ENCODE results near the gene SULT1C4.

Gene SULT1C4

DNA sequence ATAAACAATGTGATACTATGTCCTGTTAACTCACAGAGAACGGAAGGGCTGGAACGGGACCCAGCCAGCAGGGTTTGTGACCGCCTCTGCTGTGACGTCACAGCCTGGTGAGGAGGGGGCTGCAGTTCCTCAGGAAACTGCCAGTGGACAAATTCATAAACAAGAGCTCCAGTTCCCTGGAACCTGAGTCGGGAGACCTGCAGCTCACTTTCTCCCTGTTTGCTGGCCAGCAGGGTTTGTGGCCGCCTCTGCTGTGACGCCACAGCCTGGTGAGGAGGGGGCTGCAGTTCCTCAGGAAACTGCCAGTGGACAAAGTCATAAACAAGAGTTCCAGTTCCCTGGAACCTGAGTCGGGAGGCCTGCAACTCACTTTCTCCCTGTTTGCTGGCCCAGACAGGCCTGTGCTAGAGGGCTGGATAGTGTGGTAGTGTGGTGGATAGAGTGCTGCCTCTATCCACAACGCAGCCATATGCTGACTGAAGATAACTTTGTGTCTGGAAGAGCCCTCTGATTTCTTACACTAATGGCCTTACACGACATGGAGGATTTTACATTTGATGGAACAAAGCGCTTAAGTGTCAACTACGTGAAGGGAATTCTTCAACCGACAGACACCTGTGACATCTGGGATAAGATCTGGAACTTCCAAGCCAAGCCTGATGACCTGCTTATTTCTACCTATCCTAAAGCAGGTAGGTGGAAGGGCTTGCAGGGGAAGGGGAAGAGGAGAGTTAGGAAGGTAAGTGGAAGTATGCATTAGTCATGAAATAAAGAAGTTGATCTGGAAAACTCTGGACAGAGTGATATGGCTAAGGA is at the start of gene SULT1C4:
Gene SULT1C4 (plus strand): TSS at position 140 of the 816 bp plus-strand sequence. CDS start 384 bp downstream, at position 524.
- FAIRE-seq, result no peak

DNA sequence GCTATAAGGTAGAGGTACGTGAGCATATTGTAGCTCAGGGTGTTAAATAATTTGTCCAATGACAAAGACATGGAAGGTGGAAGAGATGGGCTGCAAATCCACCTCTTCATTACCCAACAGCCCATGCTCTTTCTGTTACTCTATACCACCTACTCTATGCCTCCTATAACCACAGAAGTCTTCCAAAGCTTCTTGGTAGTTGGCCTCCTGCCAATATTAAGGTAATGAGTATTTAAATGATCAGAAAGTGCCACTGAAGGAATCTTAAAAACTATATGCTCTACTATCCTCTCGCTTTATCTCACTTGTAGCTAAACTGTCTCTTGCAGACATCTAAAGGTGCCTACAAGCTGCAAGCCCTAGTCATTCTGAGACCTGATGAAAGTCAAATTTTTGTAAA is 48.0 kb upstream of the SULT1C4 start:
- no peak for FAIRE-seq

DNA sequence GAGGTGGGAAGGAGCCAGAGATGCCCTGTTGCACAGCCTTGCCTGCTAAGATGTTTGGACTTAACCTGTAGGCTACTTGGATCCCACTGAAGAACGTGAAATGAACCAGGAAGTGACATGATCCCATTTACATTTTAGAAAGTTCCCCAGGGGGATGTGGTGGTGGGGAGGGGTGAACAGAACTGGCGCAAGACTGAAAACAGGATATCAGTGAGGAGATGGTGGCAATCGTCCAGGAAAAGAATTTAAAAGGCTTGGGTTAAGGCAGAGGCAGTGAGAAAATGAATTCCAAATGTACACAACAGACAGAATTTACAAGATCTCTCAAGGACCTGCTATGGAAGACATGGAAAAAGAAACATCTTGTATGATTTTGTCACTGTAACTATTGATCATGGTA is 46.8 kb upstream of the SULT1C4 start:
- no peak for FAIRE-seq

DNA sequence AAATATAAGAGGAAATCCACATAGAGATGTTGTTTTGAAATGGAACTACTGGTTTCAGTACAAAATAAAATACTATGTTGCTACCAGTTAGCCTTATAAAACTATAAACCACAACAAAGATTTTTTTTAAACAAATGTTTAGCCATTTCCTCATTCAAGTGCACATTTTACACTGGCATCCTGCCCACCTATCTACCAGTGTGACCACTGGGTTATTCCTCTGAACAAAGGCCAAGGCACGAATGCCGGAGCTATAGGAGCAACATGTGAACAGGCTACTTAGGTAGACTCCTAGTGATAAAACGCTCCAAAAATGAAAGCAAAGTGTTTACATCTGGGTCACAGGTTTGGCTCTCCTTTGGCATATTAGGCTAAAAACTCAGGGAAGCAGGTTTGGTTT is 31.8 kb upstream of the SULT1C4 start:
- no peak for FAIRE-seq

DNA sequence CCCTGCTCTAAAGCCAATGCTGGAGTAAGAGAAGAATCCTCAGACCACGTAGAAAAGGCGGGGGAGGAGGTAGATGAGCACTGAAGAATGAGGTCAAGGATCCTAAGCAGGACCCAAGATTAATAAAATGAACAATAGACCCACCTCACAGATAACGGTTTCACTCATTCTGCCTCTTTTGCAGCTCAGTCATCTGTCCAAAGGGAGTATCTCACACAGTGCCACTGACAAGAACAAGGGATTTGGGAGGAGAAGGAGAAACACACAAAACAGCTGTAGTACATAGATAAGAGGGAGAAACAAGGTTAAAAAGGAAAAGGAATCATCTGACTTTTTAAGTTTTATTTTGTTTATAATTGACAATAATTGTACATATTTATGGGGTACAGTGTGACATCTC is 30.9 kb upstream of the SULT1C4 start:
- FAIRE-seq, result no peak

DNA sequence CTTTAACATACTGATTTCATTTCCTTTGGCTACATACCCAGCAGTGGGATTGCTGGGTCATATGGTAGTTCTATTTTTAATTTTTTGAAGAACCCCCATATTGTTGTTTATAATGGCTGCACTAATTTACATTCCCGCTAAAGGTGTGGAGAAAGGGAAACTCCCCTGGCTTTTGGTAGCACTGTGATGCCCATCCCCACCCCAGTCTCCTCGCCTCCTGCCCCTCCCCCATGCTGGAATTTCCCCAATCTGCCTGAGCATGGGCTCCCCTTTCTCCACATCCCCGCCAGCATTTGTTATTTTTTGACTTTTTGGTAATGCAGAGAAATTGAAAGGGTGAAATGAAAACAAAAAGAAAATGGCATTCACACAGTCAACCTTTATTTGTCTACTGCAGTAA is 30.0 kb upstream of the SULT1C4 start:
- FAIRE-seq, result no peak

DNA sequence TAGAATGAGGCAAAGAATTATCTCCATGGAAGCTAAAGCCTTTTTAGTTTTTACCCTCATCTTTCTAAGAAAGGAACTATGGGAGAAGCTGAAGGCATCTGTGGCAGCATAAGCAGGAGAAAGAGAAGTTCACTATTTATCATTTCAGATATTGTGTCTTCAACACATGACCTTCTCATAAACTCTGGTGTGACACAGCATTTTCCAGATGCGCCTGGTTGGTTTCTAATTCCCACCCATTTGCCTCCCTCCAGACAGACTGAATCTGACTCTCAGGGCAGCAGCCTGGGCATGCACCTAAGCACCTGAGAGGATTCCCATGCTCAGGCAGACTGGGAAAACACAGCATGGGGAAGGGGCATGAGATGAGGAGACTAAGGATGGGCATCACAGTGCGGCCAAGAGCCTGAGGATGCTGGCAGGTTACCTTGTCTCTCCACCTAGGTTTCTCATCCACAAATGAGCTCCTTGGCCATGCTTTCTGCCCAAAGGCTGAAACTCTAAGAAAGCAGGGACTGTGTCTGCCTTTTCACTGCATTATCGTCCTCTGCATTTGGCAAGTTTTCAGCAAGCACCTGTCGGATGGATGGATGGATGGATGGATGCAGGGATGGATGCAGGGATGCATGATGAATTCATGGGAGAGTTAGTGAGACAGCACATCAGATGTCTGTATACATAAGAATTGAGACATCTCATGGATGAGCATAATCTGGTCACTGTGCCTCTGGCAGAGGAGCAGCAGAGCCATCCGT is 28.8 kb upstream of the SULT1C4 start:
- FAIRE-seq, result no peak

DNA sequence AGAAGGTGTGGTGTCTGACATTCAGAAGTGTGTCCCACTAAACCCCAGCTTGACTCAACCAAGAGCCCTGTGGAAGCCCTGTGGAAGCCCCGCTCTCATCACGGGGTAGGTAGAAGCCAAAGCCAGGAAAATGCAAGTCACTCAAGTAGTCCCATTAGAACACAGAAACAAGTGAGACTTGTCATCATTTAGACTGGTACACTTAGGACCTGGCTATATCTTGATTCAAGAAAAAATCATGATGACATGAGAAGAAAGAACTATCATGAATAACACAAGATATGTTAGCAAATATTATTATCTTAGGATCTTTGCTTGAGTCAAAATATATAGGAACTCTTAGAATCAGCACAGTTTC is 28.2 kb upstream of the SULT1C4 start:
- no peak for FAIRE-seq

DNA sequence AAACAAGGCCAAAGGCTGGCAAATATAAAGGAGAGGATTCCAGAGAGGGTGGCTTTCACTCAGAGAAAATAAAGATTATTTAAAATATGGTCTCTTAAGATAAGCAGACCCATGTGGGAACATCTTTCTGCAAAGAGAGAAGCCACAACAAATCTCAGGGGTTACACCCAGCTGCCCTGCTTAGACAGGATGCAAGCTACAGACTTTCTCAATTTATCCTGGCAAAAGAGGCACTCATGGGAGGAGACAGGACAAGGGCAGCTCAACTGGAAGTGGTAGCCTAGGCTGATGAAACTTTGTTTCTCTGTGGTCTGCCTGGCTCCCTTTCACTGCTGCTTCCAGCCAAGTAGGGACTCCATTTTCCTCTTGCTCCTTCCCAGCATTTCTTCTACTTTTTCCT is 25.9 kb upstream of the SULT1C4 start:
- no peak for FAIRE-seq

DNA sequence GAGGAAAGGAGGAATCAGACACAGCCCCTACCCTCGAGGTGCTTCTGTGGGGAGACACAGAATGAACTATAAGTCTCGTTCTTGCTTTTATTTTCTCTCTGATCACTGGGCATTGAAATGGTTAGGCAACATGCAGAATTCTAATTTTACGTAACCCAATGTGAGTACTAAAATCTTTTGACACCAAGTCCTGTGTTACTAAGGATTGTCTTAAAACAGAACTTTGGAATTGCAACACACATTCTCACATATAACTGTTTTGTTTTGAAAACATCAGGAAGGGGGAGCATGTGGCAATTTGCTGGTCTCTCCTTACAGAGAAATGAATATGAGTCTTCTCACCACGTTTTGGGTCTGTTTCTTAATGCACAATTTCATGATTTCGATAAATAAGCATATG is 23.6 kb upstream of the SULT1C4 start:
- FAIRE-seq, result no peak

DNA sequence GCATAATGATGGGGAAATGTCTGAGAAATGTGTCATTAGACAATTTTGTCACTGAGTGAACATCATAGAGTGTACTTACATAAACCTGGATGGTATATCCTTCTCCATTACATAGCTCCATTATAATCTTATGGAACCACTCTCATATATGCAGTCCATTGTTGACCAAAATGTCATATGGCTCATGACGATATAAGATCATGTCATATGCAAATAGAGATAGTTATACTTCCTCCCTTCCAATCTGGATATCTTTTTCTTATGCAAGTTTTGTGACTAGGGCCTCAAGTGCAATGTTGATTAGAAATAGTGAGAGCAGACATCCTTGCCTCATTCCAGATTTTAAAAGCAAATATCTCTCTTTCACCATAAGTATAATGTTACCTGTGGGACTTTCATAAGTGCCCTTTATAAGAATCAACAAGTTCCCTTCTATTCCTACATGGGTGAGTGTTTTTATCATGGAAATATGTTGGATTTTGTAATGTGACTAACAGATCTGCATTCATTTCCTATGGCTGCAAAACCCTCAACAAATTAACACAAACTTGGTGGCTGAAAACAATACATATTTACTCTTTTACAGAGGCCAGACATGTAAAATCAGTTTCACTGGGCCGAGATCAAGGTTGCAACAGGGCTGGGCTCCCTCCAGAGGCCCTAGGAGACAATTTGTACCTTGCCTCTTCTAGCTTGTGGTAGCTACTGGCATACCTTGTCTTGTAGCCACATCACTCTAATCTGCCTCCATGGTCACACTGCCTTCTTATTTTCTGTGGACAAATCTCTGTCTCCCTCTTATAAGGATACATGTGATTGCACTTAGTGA is 21.6 kb upstream of the SULT1C4 start:
- no peak for FAIRE-seq

DNA sequence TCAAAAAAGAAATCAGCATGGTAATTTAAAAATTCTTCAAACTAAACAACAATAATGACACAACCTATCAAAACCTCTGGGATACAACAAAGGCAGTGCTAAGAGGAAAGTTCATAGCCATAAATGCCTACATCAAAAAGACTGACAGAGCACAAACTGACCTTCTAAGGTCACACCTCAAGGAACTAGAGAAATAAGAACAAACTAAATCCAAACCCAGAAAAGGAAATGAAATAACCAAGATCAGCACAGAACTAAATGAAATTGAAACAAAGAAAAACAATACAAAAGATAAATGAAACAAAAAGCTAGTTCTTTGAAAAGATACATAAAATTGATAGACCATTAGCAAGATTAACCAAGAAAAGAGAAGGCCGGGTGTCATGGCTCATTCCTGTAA is 18.4 kb upstream of the SULT1C4 start:
- FAIRE-seq, result peak; percentile 57

DNA sequence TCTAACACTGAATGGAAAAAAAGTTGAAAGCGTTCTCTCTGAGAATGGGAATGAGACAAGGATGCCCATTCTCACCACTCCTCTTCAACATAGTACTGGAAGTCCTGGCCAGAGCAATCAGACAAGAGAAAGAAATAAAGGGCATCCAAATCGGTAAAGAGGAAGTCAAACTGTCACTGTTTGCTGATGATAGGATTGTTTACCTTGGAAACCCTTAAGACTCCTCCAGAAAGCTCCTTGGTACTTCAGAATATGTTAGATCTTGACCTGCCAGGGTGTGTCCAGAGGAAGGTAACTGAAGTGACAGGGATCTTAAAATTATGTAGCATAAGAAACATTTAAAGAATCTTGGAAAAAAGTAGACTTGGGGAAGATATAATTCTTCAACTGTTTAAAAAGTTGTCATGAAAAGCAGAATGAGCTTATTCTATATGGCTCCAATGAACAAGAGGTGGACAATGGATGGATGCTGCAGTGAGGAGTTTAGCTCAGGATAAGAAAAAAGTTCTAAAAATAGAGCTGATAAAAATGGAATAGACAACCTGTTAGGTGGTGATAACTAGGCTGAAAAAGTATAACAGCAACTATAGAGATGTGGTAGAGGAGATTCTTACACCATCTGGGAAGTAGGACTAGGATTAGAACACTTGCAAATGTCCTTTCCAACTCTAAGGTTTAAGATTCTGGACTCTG is 16.8 kb upstream of the SULT1C4 start:
- no peak for FAIRE-seq

DNA sequence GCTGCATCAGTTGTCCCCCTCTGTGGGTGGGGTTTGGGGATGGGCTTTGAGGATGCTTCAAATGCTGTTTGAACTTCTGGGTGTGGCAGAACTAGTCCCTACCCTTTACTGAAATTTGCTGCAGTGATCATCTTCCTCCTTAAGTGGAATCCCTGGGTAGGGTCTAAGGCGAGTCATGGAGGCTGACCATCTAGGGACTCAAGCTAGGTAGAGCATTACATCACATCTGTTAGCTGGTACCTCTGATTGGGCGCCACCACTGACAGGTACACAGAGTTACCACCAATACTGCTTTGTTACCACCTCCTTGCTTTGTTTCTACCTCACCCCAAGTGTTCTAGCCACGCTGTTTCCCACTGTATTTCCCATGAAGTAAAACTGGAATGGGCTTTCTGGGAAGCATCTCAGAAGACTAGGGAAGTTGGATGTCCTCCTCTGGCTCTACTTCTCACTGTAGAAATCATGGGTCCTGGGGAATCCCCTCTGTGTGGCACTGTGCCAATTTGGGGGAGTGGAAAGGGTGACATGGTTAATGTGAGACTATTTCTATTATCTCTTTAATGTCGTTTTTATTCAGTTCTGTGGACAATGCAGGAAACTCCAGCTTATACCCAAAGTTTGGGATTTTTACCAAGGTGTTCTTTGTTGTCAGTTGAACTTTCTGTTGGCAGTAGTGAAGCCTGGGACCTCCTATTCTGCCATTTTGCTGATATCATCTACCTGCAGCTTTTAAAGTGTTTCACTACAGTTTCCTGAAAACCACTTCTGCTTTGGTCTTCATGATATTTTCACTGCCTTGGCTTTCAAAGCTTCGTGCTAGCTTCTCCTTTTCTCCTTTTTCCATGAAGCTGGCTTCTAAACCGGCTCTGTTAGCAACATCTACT is 14.5 kb upstream of the SULT1C4 start:
- no peak for FAIRE-seq

DNA sequence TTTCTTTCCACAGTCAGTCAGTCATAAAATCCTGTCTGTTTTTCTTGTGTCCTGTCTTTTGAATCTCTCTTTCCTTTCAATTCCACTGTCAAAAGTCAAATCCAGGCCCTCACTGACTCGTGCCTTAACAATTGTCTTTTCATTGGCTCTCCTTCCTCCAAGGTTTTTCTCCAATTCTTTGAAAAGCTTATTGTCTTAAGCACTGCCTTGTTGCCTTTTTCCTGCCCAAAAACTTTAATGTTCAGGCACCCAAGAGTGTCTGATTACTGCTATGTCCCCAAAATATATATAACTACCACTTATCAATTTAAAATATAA is 13.9 kb upstream of the SULT1C4 start:
- no peak for FAIRE-seq

DNA sequence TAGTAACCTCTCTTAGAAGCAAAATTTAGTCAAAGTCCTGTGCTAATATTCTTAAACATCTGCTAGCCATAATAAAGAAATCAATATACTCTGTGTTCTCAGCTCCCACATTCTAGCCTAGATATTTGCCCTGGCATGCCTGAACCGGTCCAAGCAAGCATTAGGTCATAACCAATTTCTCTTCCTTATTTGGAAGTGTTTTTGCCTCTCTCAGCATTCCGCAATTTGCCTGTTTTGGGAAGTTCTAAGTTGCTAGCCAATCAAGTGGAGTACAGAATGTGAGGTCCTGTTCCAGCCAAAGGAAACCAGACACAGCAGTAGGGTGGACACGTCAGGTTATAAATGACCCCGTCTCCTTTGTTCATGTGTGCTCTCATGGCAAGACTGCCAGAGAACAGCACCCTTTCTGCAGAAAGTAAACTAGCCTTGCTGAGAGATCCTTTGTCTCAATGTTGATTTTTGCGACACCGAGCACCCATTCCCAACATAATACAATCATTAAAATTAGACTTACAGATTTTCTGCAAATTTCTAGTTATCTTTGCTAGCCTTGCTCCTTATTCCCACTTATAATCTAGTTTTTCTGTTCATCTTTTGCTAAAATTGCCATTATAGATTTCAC is 13.0 kb upstream of the SULT1C4 start:
- no peak for FAIRE-seq

DNA sequence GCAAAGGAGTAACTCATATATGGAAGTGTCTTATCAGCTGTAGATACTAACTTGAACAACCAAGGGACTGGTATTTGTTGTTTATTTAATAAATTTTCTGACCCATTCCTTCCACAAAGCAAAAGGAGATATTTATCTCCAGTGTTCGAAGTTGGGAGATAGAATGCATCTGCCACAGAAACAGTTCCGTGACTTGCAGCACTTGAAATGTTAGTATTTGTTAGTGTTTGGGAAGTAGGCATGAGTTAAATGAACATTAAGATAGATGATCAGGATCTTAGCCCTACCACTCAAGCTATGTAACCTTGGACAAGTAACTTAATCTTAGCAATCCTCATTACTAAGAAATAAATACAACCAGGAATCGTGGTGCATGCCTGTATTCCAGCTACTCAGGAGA is 12.1 kb upstream of the SULT1C4 start:
- no peak for FAIRE-seq

DNA sequence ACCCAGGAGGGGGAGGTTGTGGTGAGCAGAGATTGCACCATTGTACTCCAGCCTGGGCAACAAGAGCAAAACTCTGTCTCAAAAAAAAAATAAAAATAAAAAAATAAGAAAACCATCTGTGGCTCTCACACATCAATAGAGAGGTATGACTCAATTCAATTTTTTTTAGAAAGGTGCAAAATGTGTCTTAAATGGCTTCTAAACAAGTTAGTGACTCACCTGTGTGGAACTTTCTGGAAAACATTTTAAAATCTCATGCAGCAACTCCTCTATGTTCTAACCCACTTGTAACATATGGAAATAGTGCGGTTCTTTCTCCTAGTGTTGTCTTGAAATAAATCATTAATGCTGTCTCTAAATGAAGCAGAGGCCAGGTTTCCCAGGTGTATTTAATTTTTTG is 10.7 kb upstream of the SULT1C4 start:
- FAIRE-seq, result no peak

DNA sequence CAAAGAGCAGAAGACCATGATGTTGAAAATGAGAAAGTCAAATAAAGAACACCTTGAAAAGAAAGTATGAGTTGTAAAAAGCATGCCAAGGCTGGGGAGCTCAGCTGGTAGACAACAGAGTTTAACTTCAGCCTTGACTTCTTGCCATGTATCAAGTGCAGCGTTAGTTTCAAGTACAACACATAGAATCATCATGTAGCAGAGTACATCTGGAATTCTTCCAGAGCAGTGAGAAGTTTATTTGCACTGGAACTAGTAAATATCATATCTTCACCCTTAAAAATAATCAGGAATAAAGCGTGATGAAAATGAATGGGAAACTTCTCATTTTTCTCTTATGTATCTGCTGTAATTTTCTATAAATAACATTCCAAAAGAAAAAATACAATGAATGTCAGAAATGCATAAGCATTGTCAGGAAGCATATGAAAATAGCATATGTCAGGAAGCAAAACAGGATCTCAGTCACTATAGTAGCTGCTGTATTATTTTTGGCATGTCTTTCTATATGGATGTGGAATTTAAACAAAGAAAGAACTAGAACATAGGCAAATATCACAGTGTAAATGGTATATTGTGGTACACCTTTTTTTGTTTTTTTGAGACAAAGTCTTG is 10.1 kb upstream of the SULT1C4 start:
- FAIRE-seq, result no peak

DNA sequence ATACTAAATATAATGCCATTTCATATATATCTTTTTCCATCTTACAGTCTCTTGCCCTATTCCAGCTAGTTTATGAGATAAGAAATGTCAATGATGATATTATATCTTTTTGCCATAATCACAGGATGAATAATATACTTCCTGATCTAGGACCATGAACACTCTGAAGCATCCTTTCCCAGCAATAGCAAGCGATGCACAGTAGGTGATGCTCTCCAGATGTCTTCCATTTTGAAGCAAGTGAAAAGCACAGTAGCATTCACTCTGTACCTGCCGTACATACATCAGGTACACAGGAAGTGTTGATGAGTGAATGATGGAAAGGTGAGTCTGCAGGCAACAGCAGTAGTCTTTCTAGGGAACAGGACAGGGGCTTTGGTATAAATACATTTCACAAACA is 8.6 kb upstream of the SULT1C4 start:
- FAIRE-seq, result no peak

DNA sequence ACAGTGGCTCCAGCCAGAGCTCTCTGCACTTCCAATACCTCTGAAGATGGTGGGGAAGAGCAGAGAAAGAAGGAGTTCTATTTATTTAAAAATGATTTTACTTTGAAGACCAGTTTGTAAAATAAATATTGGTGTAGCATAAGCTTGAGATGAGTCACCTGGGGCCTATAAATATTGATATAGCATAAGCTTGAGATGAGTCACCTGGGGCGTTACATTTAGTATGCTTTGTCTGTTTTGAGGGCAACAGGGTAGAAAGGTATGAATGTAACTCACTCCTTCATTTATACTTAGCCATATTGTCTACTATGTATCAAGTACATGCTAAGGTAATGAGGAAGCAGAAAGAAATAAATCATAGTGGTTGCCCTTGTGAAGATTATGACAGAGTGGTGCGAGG is 7.7 kb upstream of the SULT1C4 start:
- no peak for FAIRE-seq
